GM12891 (cell line): ENCODE results near the gene FGF2.

Source experiments
- DNase-seq: peaks from one replicate; pipeline ENCODE4 v3.0.0; 2011; ENCODE audit warnings: low spot score; ENCODE audit not compliant: insufficient read length
- FAIRE-seq: peaks from 2 replicates; lab custom pipeline; 2011; peaks lifted over from hg19 to GRCh38; lab: Jason Lieb, UNC
- PAX5 ChIP-seq: IDR thresholded peaks from 2 replicates; pipeline ENCODE4 v1.6.1; 2011; ENCODE audit warnings: low read length, moderate library complexity, mild to moderate bottlenecking; ENCODE audit not compliant: insufficient read depth, severe bottlenecking
- POLR2A ChIP-seq: IDR thresholded peaks from 2 replicates; pipeline ENCODE4 v1.6.1; 2011; ENCODE audit warnings: low read depth, low read length, control low read depth
- POLR2AphosphoS5 ChIP-seq: IDR thresholded peaks from 2 replicates; pipeline ENCODE4 v1.6.1; 2011; ENCODE audit warnings: low read depth, low read length, control low read depth
- POU2F2 ChIP-seq: IDR thresholded peaks from 2 replicates; pipeline ENCODE4 v1.6.1; 2011; ENCODE audit warnings: low read depth, mild to moderate bottlenecking, control low read depth, low read length, moderate library complexity
- SPI1 ChIP-seq: IDR thresholded peaks from 2 replicates; pipeline ENCODE4 v1.6.1; 2011; ENCODE audit warnings: low read depth, low read length, control low read depth
- TAF1 ChIP-seq: IDR thresholded peaks from 2 replicates; pipeline ENCODE4 v1.6.1; 2011; ENCODE audit warnings: low read depth, low read length, control low read depth

The FGF2 gene

GRCh38 chr4:122815248-122815647, 11.4 kb upstream of the FGF2 start:
- no peak for DNase-seq
- FAIRE-seq: no peak
- TF ChIP-seq SPI1 (no peak), POLR2A (no peak), PAX5 (no peak)

DNA sequence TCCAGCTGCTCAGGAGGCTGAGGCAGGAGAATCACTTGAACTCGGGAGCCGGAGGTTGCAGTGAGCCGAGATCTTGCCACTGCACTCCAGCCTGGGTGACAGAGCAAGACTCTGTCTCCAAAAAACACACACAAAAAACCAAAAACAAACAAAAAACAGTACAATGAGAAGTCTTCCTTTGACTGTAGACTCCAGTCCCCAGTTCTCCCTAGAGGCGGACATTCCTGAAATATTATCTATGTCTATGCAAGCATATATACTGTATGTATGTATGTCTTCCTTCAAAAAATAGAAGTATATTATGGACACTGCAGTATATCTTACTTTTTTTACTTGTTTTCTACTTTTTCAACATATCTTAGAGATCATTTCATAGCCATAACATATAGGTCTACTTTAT, 10.2 kb upstream of the FGF2 start:
- DNase-seq: no peak
- no peak for TF ChIP-seq POLR2A
- TF ChIP-seq SPI1: no peak
- TF ChIP-seq PAX5: no peak
- TF ChIP-seq POLR2AphosphoS5: no peak
- no peak for TF ChIP-seq TAF1
- no peak for FAIRE-seq

DNA sequence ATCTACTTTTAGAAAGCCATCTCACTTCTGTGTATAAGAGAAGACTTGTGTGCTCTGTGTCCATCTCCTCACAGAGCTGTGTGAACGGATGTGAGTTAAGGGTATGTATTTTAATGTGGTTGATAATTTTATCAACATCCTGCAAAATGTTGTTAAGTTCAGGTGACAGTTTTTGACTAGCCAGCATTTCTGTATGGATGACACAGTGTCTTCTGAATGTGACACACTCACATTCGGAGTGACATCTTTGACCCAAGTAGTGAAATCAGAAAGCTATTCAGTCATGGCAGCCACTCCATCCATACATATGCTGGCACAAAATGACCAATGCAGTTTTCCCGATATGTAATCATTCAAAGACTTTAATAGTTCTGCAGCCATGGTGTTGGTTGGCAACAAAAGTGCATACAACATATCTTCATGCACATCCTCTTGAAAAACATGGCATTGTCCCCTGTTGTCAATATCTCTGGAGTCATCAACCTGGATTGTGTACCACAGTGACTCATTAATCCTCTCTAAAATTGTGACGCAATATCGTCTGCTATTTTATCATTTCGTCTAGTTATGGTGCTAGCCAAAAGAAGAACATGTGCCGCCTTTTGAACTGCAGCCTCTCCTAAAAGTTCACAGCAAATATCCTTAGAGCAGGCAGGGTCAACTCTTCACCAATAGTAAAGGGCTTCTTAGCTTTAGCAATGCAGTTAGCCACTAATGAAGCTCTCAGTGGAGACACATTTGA, 6.8 kb upstream of the FGF2 start:
- no peak for FAIRE-seq
- no peak for DNase-seq
- TF ChIP-seq POLR2AphosphoS5 (no peak), POU2F2 (no peak), POLR2A (no peak), TAF1 (no peak)

GRCh38 chr4:122821092-122821491, 5.5 kb upstream of the FGF2 start:
- no peak for FAIRE-seq
- DNase-seq: no peak

DNA sequence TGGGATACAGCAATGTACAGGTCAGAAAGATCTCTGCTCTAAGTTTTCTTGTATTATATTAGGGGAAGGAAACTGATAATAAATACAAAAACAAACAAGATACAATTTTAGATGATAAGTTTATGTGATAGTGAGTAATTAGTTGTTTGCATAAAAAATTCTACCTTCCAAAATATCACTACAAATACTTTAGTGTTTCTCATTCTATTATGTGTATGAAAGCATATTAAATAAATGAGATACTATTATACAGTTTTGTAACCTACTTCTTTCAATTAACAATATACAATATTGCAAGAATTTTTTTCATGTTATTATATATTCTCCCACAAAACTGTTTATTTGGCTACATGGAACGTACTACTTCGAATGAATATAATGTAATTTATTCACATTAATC, 4.2 kb upstream of the FGF2 start:
- no peak for TF ChIP-seq POU2F2
- TF ChIP-seq POLR2AphosphoS5: no peak
- FAIRE-seq: no peak

More at GRCh38 chr4:122821092-122821491, 5.5 kb upstream of the FGF2 start:
- TF ChIP-seq SPI1: no peak
- TF ChIP-seq TAF1: no peak
- TF ChIP-seq POU2F2: no peak
- no peak for TF ChIP-seq POLR2A
- no peak for TF ChIP-seq PAX5
- TF ChIP-seq POLR2AphosphoS5: no peak

GRCh38 chr4:122823476-122823875, 3.2 kb upstream of the FGF2 start:
- DNase-seq: no peak
- no peak for FAIRE-seq
- no peak for TF ChIP-seq POU2F2
- TF ChIP-seq SPI1: no peak
- TF ChIP-seq TAF1: no peak
- no peak for TF ChIP-seq POLR2A
- no peak for TF ChIP-seq POLR2AphosphoS5
- TF ChIP-seq PAX5: no peak

More for the DNA sequence above, 4.2 kb upstream of the FGF2 start:
- no peak for DNase-seq

GRCh38 chr4:122824616-122825015, 2.0 kb upstream of the FGF2 start:
- FAIRE-seq: no peak
- no peak for DNase-seq
- no peak for TF ChIP-seq SPI1

DNA sequence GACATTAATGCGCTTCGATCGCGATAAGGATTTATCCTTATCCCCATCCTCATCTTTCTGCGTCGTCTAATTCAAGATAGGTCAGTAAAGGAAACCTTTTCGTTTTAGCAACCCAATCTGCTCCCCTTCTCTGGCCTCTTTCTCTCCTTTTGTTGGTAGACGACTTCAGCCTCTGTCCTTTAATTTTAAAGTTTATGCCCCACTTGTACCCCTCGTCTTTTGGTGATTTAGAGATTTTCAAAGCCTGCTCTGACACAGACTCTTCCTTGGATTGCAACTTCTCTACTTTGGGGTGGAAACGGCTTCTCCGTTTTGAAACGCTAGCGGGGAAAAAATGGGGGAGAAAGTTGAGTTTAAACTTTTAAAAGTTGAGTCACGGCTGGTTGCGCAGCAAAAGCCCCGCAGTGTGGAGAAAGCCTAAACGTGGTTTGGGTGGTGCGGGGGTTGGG, 528 bp upstream of the FGF2 start:
- no peak for FAIRE-seq
- no peak for DNase-seq
- TF ChIP-seq SPI1: no peak
- no peak for TF ChIP-seq POLR2A
- no peak for TF ChIP-seq POLR2AphosphoS5
- TF ChIP-seq POU2F2: no peak
- TF ChIP-seq PAX5: no peak
- no peak for TF ChIP-seq TAF1

DNA sequence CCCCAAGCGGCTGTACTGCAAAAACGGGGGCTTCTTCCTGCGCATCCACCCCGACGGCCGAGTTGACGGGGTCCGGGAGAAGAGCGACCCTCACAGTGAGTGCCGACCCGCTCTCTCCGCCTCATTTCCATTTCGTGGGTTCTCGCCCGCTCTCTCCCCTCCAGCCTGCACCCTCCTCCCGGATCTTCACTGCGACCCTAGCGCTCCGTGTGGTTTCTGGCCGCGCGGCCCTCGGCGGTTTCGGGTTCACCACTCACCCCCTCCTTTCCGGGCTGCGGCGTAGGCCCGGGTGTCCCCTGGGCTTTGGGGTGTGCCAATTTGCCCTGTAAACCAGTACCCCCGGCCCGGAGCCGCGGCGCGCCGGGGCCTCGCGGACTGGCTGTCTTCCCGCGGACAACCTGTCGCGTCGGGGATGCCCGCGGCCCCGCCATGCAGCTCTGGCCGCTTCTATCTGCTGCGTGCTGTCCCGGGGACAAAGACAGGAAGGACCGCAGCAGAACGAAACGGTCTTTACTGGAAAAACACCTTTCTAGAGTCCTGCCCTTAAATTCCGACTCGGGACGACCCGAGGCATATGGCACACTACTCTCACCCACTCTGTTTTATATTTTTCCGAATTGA, 737 bp downstream of the FGF2 start:
- no peak for FAIRE-seq
- no peak for TF ChIP-seq POU2F2
- no peak for TF ChIP-seq POLR2AphosphoS5
- no peak for TF ChIP-seq SPI1
- peak; percentile 67 for DNase-seq

- peak; percentile 55 for DNase-seq
- TF ChIP-seq POU2F2 (peak; percentile 96), SPI1 (no peak), PAX5 (no peak)
- peak; percentile 89 for FAIRE-seq
Measured at GRCh38 chr4:122827879-122828601, 1.4 kb downstream of the FGF2 start.
